Spinal cord (tissue), 10 donors: Measurements from ENCODE around the gene SPO11. TPM values are rescaled to one million over a fixed set of nuclear protein-coding genes. Genes with fewer than 3 reads are reported as not detected.
"Not testable (repeated sequence)": the region's sequence is repeated elsewhere in the genome, so short reads cannot be mapped to it uniquely, and the experiment has no call there.

ENCODE experiments used
- DNase-seq, 6 donors: peaks; one replicate each; pipeline versions ENCODE4 v3.0.0 to v3.0.0-alpha.2; 2013 to 2015; ENCODE audit warnings: low spot score in 6 of 6, low read depth in 4 of 6
- H3K27ac ChIP-seq: one replicate; pipeline ENCODE4 v1.5.1; 2013; ENCODE audit warnings: low read depth, low read length, control low read depth
- H3K27me3 ChIP-seq: one replicate; pipeline ENCODE4 v1.6.1; 2013; ENCODE audit warnings: low read length; ENCODE audit not compliant: control insufficient read depth, insufficient read depth
- H3K36me3 ChIP-seq: one replicate; pipeline ENCODE4 v1.6.1; 2013; ENCODE audit warnings: low read length; ENCODE audit not compliant: control insufficient read depth, insufficient read depth
- H3K4me1 ChIP-seq: one replicate; pipeline ENCODE4 v1.6.1; 2013; ENCODE audit warnings: low read length; ENCODE audit not compliant: control insufficient read depth, insufficient read depth
- H3K4me3 ChIP-seq: one replicate; pipeline ENCODE4 v1.5.1; 2013; ENCODE audit warnings: low read depth, low read length, control low read depth
- H3K9me3 ChIP-seq: one replicate; pipeline ENCODE4 v1.6.1; 2013; ENCODE audit warnings: low read length; ENCODE audit not compliant: control insufficient read depth, insufficient read depth
- WGBS: methylation state at CpG from one replicate; pipeline ENCODE4 v1.1.5; 2013; ENCODE audit warnings: missing lambda C conversion rate; ENCODE audit not compliant: insufficient coverage; 5-methylcytosine and 5-hydroxymethylcytosine counted together
- polyA plus RNA-seq, 2 donors: library from polyadenylated mRNA; unstranded; fragments of 120-200 nt; gene quantifications; one replicate each; pipeline ENCODE4 v1.2.1, GENCODE V29; 2013; ENCODE audit not compliant: insufficient read length in 2 of 2
- total RNA-seq, 2 donors: library from RNA; depleted of rRNA in 1 of 2; stranded (reverse); fragments of 120-200 nt in 1 of 2; fragments of >200 nt in 1 of 2; gene quantifications; one replicate each; pipeline versions ENCODE4 v1.2.3 to v1.2.4, GENCODE V29; 2013 to 2014
- donor health status: healthy.

The SPO11 gene
- total and polyA plus RNA-seq, 4 donors: not detected

- not testable (repeated sequence) for H3K27ac ChIP-seq, H3K36me3 ChIP-seq, H3K27me3 ChIP-seq, DNase-seq, H3K4me3 ChIP-seq, H3K9me3 ChIP-seq
- 95% methylated on average over 17 of the region's 21 CpGs for WGBS
- peaks cover 15% of the 10 kb centered on the region for H3K4me1 ChIP-seq
These were observed 19.4 kb downstream of the SPO11 start for GRCh38 chr20:57348922-57349574.

- H3K36me3 ChIP-seq: no peaks in the 10 kb centered on the region
- no peak for DNase-seq
- no peaks in the 10 kb centered on the region for H3K27me3 ChIP-seq
- 100% methylated on average over 1 of the region's 16 CpGs for WGBS
- no peaks in the 10 kb centered on the region for H3K9me3 ChIP-seq
- H3K4me1 ChIP-seq: peaks cover 15% of the 10 kb centered on the region
- H3K4me3 ChIP-seq: no peak overlapping the region
- no peak overlapping the region for H3K27ac ChIP-seq
These were observed 20.6 kb downstream of the SPO11 start for GRCh38 chr20:57350081-57350710.

GRCh38 chr20:57350726-57351041 is 21.1 kb downstream of the SPO11 start:
- DNase-seq, H3K9me3 ChIP-seq, H3K36me3 ChIP-seq, H3K27me3 ChIP-seq: not testable (repeated sequence)
- Histone ChIP-seq H3K27ac (peak overlapping the region; percentile 93), H3K4me3 (peak overlapping the region; percentile 93), H3K4me1 (peaks cover 15% of the 10 kb centered on the region)
- WGBS: 0% methylated on average over 4 of the region's 24 CpGs

- under 1% methylated on average over 63 of the region's 64 CpGs for WGBS
- Histone ChIP-seq H3K27me3 (no peaks in the 10 kb centered on the region), H3K27ac (peak within 1 kb of the TSS; percentile 93), H3K4me1 (peaks cover 15% of the 10 kb centered on the region), H3K4me3 (peak within 1 kb of the TSS; percentile 93), H3K36me3 (no peaks in the 10 kb centered on the region), H3K9me3 (no peaks in the 10 kb centered on the region)
- DNase-seq: peak; percentile 84 to 98 (median 91)
These were observed 21.6 kb downstream of the SPO11 start, which contains the start of gene RAE1 for GRCh38 chr20:57351042-57351783. TSS of gene RAE1 (plus strand) at chr20:57351255. CDS start at chr20:57354039, 2,784 bp downstream.

- no peaks in the 10 kb centered on the region for H3K9me3 ChIP-seq
- no peak overlapping the region for H3K4me3 ChIP-seq
- H3K4me1 ChIP-seq: peaks cover 15% of the 10 kb centered on the region
- no peak overlapping the region for H3K27ac ChIP-seq
- H3K36me3 ChIP-seq: no peaks in the 10 kb centered on the region
- 85% methylated on average over 4 of the region's 6 CpGs for WGBS
- DNase-seq: no peak
- H3K27me3 ChIP-seq: no peaks in the 10 kb centered on the region
These were observed 22.7 kb downstream of the SPO11 start for GRCh38 chr20:57352305-57352704.

GRCh38 chr20:57353351-57353750 is 23.7 kb downstream of the SPO11 start:
- 96% methylated on average over 6 of the region's 9 CpGs for whole genome bisulfite sequencing
- no peak overlapping the region for H3K4me3 ChIP-seq
- H3K27ac ChIP-seq: no peak overlapping the region
- peaks cover 15% of the 10 kb centered on the region for H3K4me1 ChIP-seq
- no peaks in the 10 kb centered on the region for H3K27me3 ChIP-seq
- no peaks in the 10 kb centered on the region for H3K36me3 ChIP-seq
- DNase-seq: no peak
- no peaks in the 10 kb centered on the region for H3K9me3 ChIP-seq

- no peak overlapping the region for H3K4me3 ChIP-seq
- 83% methylated on average over 1 of the region's 6 CpGs for WGBS
- peaks cover 23% of the 10 kb centered on the region for H3K36me3 ChIP-seq
- no peak overlapping the region for H3K27ac ChIP-seq
- no peaks in the 10 kb centered on the region for H3K27me3 ChIP-seq
- no peaks in the 10 kb centered on the region for H3K4me1 ChIP-seq
- DNase-seq: no peak
- no peaks in the 10 kb centered on the region for H3K9me3 ChIP-seq
These were observed 31.9 kb downstream of the SPO11 start for GRCh38 chr20:57361517-57361916.

GRCh38 chr20:57364451-57364850 is 34.8 kb downstream of the SPO11 start:
- peaks cover 34% of the 10 kb centered on the region for H3K36me3 ChIP-seq
- H3K9me3 ChIP-seq: no peaks in the 10 kb centered on the region
- H3K27ac ChIP-seq: no peak overlapping the region
- no peaks in the 10 kb centered on the region for H3K4me1 ChIP-seq
- H3K4me3 ChIP-seq: no peak overlapping the region
- no peak for DNase-seq
- no peaks in the 10 kb centered on the region for H3K27me3 ChIP-seq

- Histone ChIP-seq H3K4me1 (no peaks in the 10 kb centered on the region), H3K9me3 (no peaks in the 10 kb centered on the region), H3K27ac (no peak overlapping the region), H3K4me3 (no peak overlapping the region), H3K27me3 (no peaks in the 10 kb centered on the region), H3K36me3 (peaks cover 64% of the 10 kb centered on the region)
- WGBS: 93% methylated on average over 3 of the region's 3 CpGs
- no peak for DNase-seq
These were observed 40.0 kb downstream of the SPO11 start for GRCh38 chr20:57369596-57369995.

GRCh38 chr20:57370316-57370715 is 40.7 kb downstream of the SPO11 start:
- no peaks in the 10 kb centered on the region for H3K9me3 ChIP-seq
- no peak overlapping the region for H3K4me3 ChIP-seq
- 90% methylated on average over 6 of the region's 9 CpGs for WGBS
- DNase-seq: no peak
- no peaks in the 10 kb centered on the region for H3K27me3 ChIP-seq
- peaks cover 71% of the 10 kb centered on the region for H3K36me3 ChIP-seq
- no peak overlapping the region for H3K27ac ChIP-seq
- no peaks in the 10 kb centered on the region for H3K4me1 ChIP-seq
